Motor neuron (in vitro differentiated cells): ENCODE measurements around the gene ODAD3. TPM values are rescaled to one million over a fixed set of nuclear protein-coding genes. Genes with fewer than 3 reads are reported as not detected.

Source experiments
- ATAC-seq, 8 experiments: fragments of 200-7000 bp; cut with Tn5 transposase; replicated peaks in 6 of 8; 2 replicates each; pipeline ENCODE4 v1.8.0; 2021; ENCODE audit warnings: mild to moderate bottlenecking in 8 of 8, moderate library complexity in 8 of 8
- H3K27ac ChIP-seq, 2 donors: fragments of 250-450 bp; sonication (Bioruptor Pico); 2 replicates each; pipeline ENCODE4 v1.9.0; 2021; ENCODE audit warnings: antibody characterized with exemption in 2 of 2, mild to moderate bottlenecking in 2 of 2, moderate library complexity in 1 of 2
- H3K4me1 ChIP-seq, 2 donors: fragments of 250-450 bp; sonication (Bioruptor Pico); replicated peaks in 1 of 2; 2 replicates each; pipeline ENCODE4 v1.6.1; 2021; ENCODE audit warnings: antibody characterized with exemption in 2 of 2, mild to moderate bottlenecking in 2 of 2, moderate library complexity in 1 of 2
- H3K4me3 ChIP-seq, 5 donors: fragments of 250-450 bp; sonication (Bioruptor Pico); 2 replicates each; pipeline ENCODE4 v1.9.0; 2021; ENCODE audit warnings: antibody characterized with exemption in 5 of 5, mild to moderate bottlenecking in 5 of 5, moderate library complexity in 4 of 5
- WGBS, 10 experiments: fragments of 450-650 bp; shearing (Covaris generic); methylation state at CpG; one replicate each; pipeline ENCODE4 v1.0.0; 2022; 5-methylcytosine and 5-hydroxymethylcytosine counted together
- in situ Hi-C, 9 experiments: fragments of 400-800 bp; cut with MboI; loops; one replicate each; pipeline ENCODE4 v1.15.0; 2021; ENCODE audit warnings: low sequenced_read_pairs in 9 of 9, low pct_unique_long_range_greater_than_20kb in 2 of 9; ENCODE audit not compliant: unreplicated experiment in 9 of 9
- total RNA-seq, 8 experiments: library from RNA; unstranded; fragments of 300-600 nt; gene quantifications; 2 replicates each; pipeline versions ENCODE4 v1.2.3 to v1.2.4, GENCODE V29; 2022

Gene ODAD3
- total RNA-seq, 8 experiments from 2014 or later: 0.45 to 5.1 (median 1.6) TPM

GRCh38 chr19:11373166-11373884 is 61.6 kb downstream of the ODAD3 start:
- in situ Hi-C loops: no loop called here
- H3K4me1 ChIP-seq: peaks cover 13 to 14% of the 10 kb centered on the region in 2 donors
- H3K27ac ChIP-seq: peak overlapping the region; percentile 97 to 98
- peak overlapping the region; percentile 53 to 76 (median 63) for H3K4me3 ChIP-seq
- peak in 5 of 8 experiments; percentile 33 to 51 (median 36) for ATAC-seq
- 0 to 100% (median 21%) methylated on average over 1 to 6 of the region's 10 CpGs; no CpG with 5 or more reads in 1 of the 10 experiments for WGBS, 10 experiments

- in situ Hi-C loops: no loop called here
- no peak for ATAC-seq
Measured at GRCh38 chr19:11370744-11371143, 64.2 kb downstream of the ODAD3 start.

More at GRCh38 chr19:11370744-11371143, 64.2 kb downstream of the ODAD3 start:
- H3K27ac ChIP-seq: no peak overlapping the region
- peaks cover 10 to 11% of the 10 kb centered on the region in 2 donors for H3K4me1 ChIP-seq
- WGBS, 10 experiments: 38 to 100% (median 70%) methylated on average over 1 to 2 of the region's 2 CpGs; no CpG with 5 or more reads in 4 of the 10 experiments
- no peak overlapping the region for H3K4me3 ChIP-seq

Other genes with a start within 250 kb of the ODAD3 start
- gene KANK2, start 237.6 kb downstream of the ODAD3 start, total RNA-seq: 10 to 100 TPM in 5 of 8 experiments, 1 to 10 TPM in 3; 3.3 to 82.6 (median 30.3) TPM
- under 1 TPM in 2 of 8 experiments, not detected in 6; 0.49 to 0.85 TPM for gene ANGPTL8, start 195.5 kb downstream of the ODAD3 start, total RNA-seq
- gene DOCK6, start 172.6 kb downstream of the ODAD3 start, total RNA-seq: 10 to 100 TPM in 6 of 8 experiments, 1 to 10 TPM in 2; 5.4 to 60.0 (median 14.7) TPM
- not detected for gene TSPAN16, start 139.0 kb downstream of the ODAD3 start, total RNA-seq
- gene RAB3D, start 95.5 kb downstream of the ODAD3 start, total RNA-seq: 10 to 100 TPM in 4 of 8 experiments, 1 to 10 TPM in 4; 7.6 to 21.6 (median 10.7) TPM
- gene TMEM205, start 88.9 kb downstream of the ODAD3 start, total RNA-seq: 100 to 1,000 TPM in 3 of 8 experiments, 10 to 100 TPM in 5; 72.1 to 148 (median 92.9) TPM
- 10 to 100 TPM in 5 of 8 experiments, 1 to 10 TPM in 3; 4.4 to 22.3 (median 14.4) TPM for gene CCDC159, start 88.6 kb downstream of the ODAD3 start, total RNA-seq
- gene PLPPR2, start 79.7 kb downstream of the ODAD3 start, total RNA-seq: 10 to 100 TPM; 21.5 to 46.5 (median 28.0) TPM
- 1 to 10 TPM; 1.7 to 4.0 (median 2.2) TPM for gene SWSAP1, start 60.5 kb downstream of the ODAD3 start, total RNA-seq
- 1 to 10 TPM; 1.7 to 6.1 (median 3.4) TPM for gene EPOR, start 50.8 kb downstream of the ODAD3 start, total RNA-seq
- gene RGL3, start 15.8 kb downstream of the ODAD3 start, total RNA-seq: 1 to 10 TPM in 5 of 8 experiments, under 1 TPM in 3; 0.60 to 3.1 (median 1.2) TPM
- 100 to 1,000 TPM; 160 to 255 (median 196) TPM for gene PRKCSH, start 514 bp upstream of the ODAD3 start, total RNA-seq
- 10 to 100 TPM in 5 of 8 experiments, under 1 TPM in 3; 0.22 to 95.6 (median 47.7) TPM for gene ELAVL3, start 45.9 kb upstream of the ODAD3 start, total RNA-seq
- gene ZNF653, start 70.7 kb upstream of the ODAD3 start, total RNA-seq: 10 to 100 TPM in 3 of 8 experiments, 1 to 10 TPM in 5; 2.5 to 12.8 (median 8.4) TPM
- gene ECSIT, start 94.0 kb upstream of the ODAD3 start, total RNA-seq: 10 to 100 TPM; 20.9 to 56.9 (median 47.6) TPM
- gene CNN1, start 103.7 kb upstream of the ODAD3 start, total RNA-seq: 10 to 100 TPM in 1 of 8 experiments, 1 to 10 TPM in 6, under 1 TPM in 1; 0.55 to 11.5 (median 1.6) TPM
- gene ELOF1, start 124.1 kb upstream of the ODAD3 start, total RNA-seq: 10 to 100 TPM; 48.1 to 93.5 (median 58.2) TPM
- 10 to 100 TPM in 1 of 8 experiments, 1 to 10 TPM in 5, under 1 TPM in 2; 0.29 to 10.1 (median 2.4) TPM for gene ACP5, start 142.5 kb upstream of the ODAD3 start, total RNA-seq
- gene ZNF627, start 162.4 kb upstream of the ODAD3 start, total RNA-seq: 10 to 100 TPM in 7 of 8 experiments, 1 to 10 TPM in 1; 6.8 to 55.7 (median 42.5) TPM